ENCODE results near the gene LEP. TPM values are rescaled to one million over a fixed set of nuclear protein-coding genes. Genes with fewer than 3 reads are reported as not detected.

Gene LEP
- total RNA-seq, 1 experiment from 2014 or later: not detected

DNA sequence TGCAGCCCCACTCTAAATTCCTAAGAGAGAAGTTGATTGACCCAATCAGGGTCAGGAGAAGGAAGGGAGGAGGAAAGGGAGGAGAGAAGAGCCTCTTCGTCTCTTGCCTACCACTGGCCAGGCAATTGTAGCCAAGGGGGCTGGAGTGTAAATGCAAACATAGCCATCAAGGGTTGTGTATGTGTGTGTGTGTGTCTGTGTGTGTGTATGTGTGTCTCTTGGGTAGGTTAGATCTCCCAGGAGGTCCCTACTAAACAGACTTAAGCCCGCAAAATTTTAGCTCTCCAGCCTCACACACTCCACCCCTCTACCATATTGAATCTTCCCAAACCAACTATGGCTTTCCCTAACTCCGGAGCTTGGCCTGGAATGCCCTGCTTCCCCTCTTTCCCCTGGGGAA lies 3.8 kb downstream of the LEP start:
- no peaks in the 10 kb centered on the region for H3K79me1 ChIP-seq (ENCODE audit: insufficient read depth, low read depth, low read length, poor library complexity, severe bottlenecking)
- H2BK20ac ChIP-seq (ENCODE audit: low read depth, low read length, poor library complexity, severe bottlenecking): no peak overlapping the region
- H3K27ac Mint-ChIP-seq: no peak overlapping the region; a peak in 2 of 7 replicates
- no peak overlapping the region for H3K27ac ChIP-seq (ENCODE audit: insufficient read length, low read depth, low read length)
- no peaks in the 10 kb centered on the region for H3K23me2 ChIP-seq (ENCODE audit: insufficient read length, low read depth, low read length, poor library complexity, severe bottlenecking)
- H2BK15ac ChIP-seq (ENCODE audit: low read depth, low read length): no peak overlapping the region
- no peak overlapping the region for H3K56ac ChIP-seq (ENCODE audit: insufficient read length, low read depth, low read length)
- no peaks in the 10 kb centered on the region for H3K4me1 ChIP-seq (ENCODE audit: insufficient read depth, low read length)
- no peak overlapping the region for H3T11ph ChIP-seq (ENCODE audit: low read length)
- H3K4ac ChIP-seq (ENCODE audit: low read depth, low read length): no peak overlapping the region
- no peak overlapping the region for H4K8ac ChIP-seq (replicated peaks; ENCODE audit: insufficient read length, low read depth, low read length)
- H4K91ac ChIP-seq (ENCODE audit: insufficient read length, low read depth, low read length): no peak overlapping the region
- WGBS (ENCODE audit: extremely low coverage, insufficient read length, low lambda C conversion rate): no CpG with 5 or more reads among the region's 3 CpGs
- no peak overlapping the region for H2AFZ ChIP-seq (ENCODE audit: low read length)
- peaks cover 12 to 15% of the 10 kb centered on the region in 2 experiments for H3K4me1 Mint-ChIP-seq
- H3K27me3 Mint-ChIP-seq (ENCODE audit: low read depth): peaks cover 17% of the 10 kb centered on the region
- no peak overlapping the region for H3K9ac ChIP-seq (ENCODE audit: extremely low read depth, insufficient read length, low read length)
- no peaks in the 10 kb centered on the region for H3K79me2 ChIP-seq (ENCODE audit: insufficient read depth, low read length)
- H3K27me3 ChIP-seq (ENCODE audit: insufficient read depth, low read length): no peaks in the 10 kb centered on the region
- H4K5ac ChIP-seq (ENCODE audit: insufficient read length, low read depth, low read length): no peak overlapping the region
- H3K9me3 ChIP-seq (ENCODE audit: control insufficient read depth, low read depth, low read length): no peaks in the 10 kb centered on the region
- DNase-seq: no peak
- H3K36me3 Mint-ChIP-seq (ENCODE audit: insufficient read depth in 1 of 3, low read depth in 3 of 3): peaks cover under 1 to 5% (median 4%) of the 10 kb centered on the region in 3 experiments; a peak in 5 of 7 replicates
- no peak overlapping the region for H3K4me3 Mint-ChIP-seq
- H3K9me3 Mint-ChIP-seq: peaks cover 5 to 6% of the 10 kb centered on the region in 2 experiments
- no peak overlapping the region for H2BK120ac ChIP-seq (ENCODE audit: low read depth, low read length, poor library complexity, severe bottlenecking)
- H4K20me1 ChIP-seq (ENCODE audit: control insufficient read depth, insufficient read depth, insufficient read length): no peaks in the 10 kb centered on the region
- no peak overlapping the region for H3K4me2 ChIP-seq (ENCODE audit: insufficient read depth, insufficient read length, low read length)
- H3K18ac ChIP-seq (ENCODE audit: insufficient read length, low read depth, low read length): no peak overlapping the region
- TF ChIP-seq, protein P1, sequence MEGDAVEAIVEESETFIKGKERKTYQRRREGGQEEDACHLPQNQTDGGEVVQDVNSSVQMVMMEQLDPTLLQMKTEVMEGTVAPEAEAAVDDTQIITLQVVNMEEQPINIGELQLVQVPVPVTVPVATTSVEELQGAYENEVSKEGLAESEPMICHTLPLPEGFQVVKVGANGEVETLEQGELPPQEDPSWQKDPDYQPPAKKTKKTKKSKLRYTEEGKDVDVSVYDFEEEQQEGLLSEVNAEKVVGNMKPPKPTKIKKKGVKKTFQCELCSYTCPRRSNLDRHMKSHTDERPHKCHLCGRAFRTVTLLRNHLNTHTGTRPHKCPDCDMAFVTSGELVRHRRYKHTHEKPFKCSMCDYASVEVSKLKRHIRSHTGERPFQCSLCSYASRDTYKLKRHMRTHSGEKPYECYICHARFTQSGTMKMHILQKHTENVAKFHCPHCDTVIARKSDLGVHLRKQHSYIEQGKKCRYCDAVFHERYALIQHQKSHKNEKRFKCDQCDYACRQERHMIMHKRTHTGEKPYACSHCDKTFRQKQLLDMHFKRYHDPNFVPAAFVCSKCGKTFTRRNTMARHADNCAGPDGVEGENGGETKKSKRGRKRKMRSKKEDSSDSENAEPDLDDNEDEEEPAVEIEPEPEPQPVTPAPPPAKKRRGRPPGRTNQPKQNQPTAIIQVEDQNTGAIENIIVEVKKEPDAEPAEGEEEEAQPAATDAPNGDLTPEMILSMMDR (conservative IDR thresholded peaks at IDR 0.05): no peak
- no peak overlapping the region for H2BK5ac ChIP-seq (ENCODE audit: insufficient read length, low read length)
- H2AK5ac ChIP-seq (ENCODE audit: insufficient read length, low read length): no peak overlapping the region
- no peak overlapping the region for H2BK12ac ChIP-seq (ENCODE audit: insufficient read length, low read depth, low read length)
- no peak overlapping the region for H3K14ac ChIP-seq (ENCODE audit: insufficient read depth, low read length)
- no peak overlapping the region for H3K23ac ChIP-seq (ENCODE audit: insufficient read length, low read depth, low read length)

Measured in H9 (cell line).